Liver (tissue), 9 donors: ENCODE measurements around the gene BCORL1. TPM values are rescaled to one million over a fixed set of nuclear protein-coding genes. Genes with fewer than 3 reads are reported as not detected.

ENCODE experiments used
- DNase-seq: peaks from one replicate; pipeline ENCODE4 v3.0.0-alpha.2; 2017; ENCODE audit warnings: low spot score
- H3K27ac ChIP-seq, 2 donors: one replicate each; pipeline ENCODE4 v1.7.0; 2013; ENCODE audit warnings: inconsistent platforms in 2 of 2, low read length in 2 of 2, control low read depth in 1 of 2, low read depth in 1 of 2, mild to moderate bottlenecking in 1 of 2
- H3K27me3 ChIP-seq, 4 donors: one replicate each; pipeline versions ENCODE4 v1.6.1 to v1.7.0; 2013; ENCODE audit warnings: low read length in 3 of 4, inconsistent platforms in 1 of 4, mild to moderate bottlenecking in 1 of 4, moderate library complexity in 1 of 4; ENCODE audit not compliant: control insufficient read depth in 4 of 4, insufficient read depth in 4 of 4
- H3K36me3 ChIP-seq, 4 donors: one replicate each; pipeline versions ENCODE4 v1.6.1 to v1.7.0; 2013; ENCODE audit warnings: low read length in 3 of 4, mild to moderate bottlenecking in 3 of 4, low read depth in 1 of 4, moderate library complexity in 1 of 4; ENCODE audit not compliant: control insufficient read depth in 4 of 4, insufficient read depth in 3 of 4
- H3K4me1 ChIP-seq, 4 donors: one replicate each; pipeline versions ENCODE4 v1.6.1 to v1.7.0; 2013; ENCODE audit warnings: low read length in 3 of 4, mild to moderate bottlenecking in 3 of 4, moderate library complexity in 1 of 4; ENCODE audit not compliant: control insufficient read depth in 4 of 4, insufficient read depth in 4 of 4
- H3K4me3 ChIP-seq, 3 donors: one replicate each; pipeline versions ENCODE4 v1.6.1 to v1.7.0; 2013; ENCODE audit warnings: low read length in 3 of 3, control low read depth in 1 of 3, low read depth in 1 of 3, mild to moderate bottlenecking in 1 of 3
- H3K9ac ChIP-seq, 2 donors: one replicate each; pipeline ENCODE4 v1.7.0; 2013; ENCODE audit warnings: low read length in 2 of 2, mild to moderate bottlenecking in 2 of 2, moderate library complexity in 2 of 2, control low read depth in 1 of 2, low read depth in 1 of 2
- H3K9me3 ChIP-seq, 4 donors: one replicate each; pipeline versions ENCODE4 v1.6.1 to v1.7.0; 2013; ENCODE audit warnings: low read length in 3 of 4; ENCODE audit not compliant: control insufficient read depth in 4 of 4
- ATF3 ChIP-seq: IDR thresholded peaks from 2 replicates; pipeline ENCODE4 v1.6.1; 2016; ENCODE audit warnings: antibody characterized with exemption
- CTCF ChIP-seq: fragments of 150-350 bp; IDR thresholded peaks from 2 replicates; pipeline ENCODE4 v1.5.1; 2017; ENCODE audit warnings: improper control_type of control experiment, low read depth, low read length; ENCODE audit not compliant: missing input control
- EGR1 ChIP-seq, 2 donors: IDR thresholded peaks; 2 replicates each; pipeline ENCODE4 v1.6.1; 2016 to 2018; ENCODE audit warnings: antibody characterized with exemption in 2 of 2, low read depth in 2 of 2
- FOXA1 ChIP-seq: IDR thresholded peaks from 2 replicates; pipeline ENCODE4 v1.6.1; 2016; ENCODE audit warnings: antibody characterized with exemption
- FOXA2 ChIP-seq: IDR thresholded peaks from 2 replicates; pipeline ENCODE4 v1.6.1; 2016; ENCODE audit warnings: antibody characterized with exemption
- GABPA ChIP-seq, 2 donors: IDR thresholded peaks in 1 of 2; conservative IDR thresholded peaks in 1 of 2; 2 replicates each; pipeline ENCODE4 v1.6.1; 2016; ENCODE audit warnings: antibody characterized with exemption in 2 of 2, mild to moderate bottlenecking in 1 of 2, moderate library complexity in 1 of 2
- HNF4G ChIP-seq: IDR thresholded peaks from 2 replicates; pipeline ENCODE4 v1.6.1; 2016; ENCODE audit warnings: antibody characterized with exemption
- JUND ChIP-seq, 2 donors: IDR thresholded peaks; 2 replicates each; pipeline ENCODE4 v1.6.1; 2016; ENCODE audit warnings: antibody characterized with exemption in 2 of 2
- MAX ChIP-seq: IDR thresholded peaks from 2 replicates; pipeline ENCODE4 v1.6.1; 2016; ENCODE audit warnings: antibody characterized with exemption
- NR2F2 ChIP-seq: IDR thresholded peaks from 2 replicates; pipeline ENCODE4 v1.6.1; 2016; ENCODE audit warnings: antibody characterized with exemption
- RXRA ChIP-seq, 2 donors: IDR thresholded peaks; 2 replicates each; pipeline ENCODE4 v1.6.1; 2017 to 2018; ENCODE audit warnings: antibody characterized with exemption in 2 of 2, mild to moderate bottlenecking in 1 of 2
- SP1 ChIP-seq: IDR thresholded peaks from 2 replicates; pipeline ENCODE4 v1.6.1; 2018; ENCODE audit warnings: antibody characterized with exemption, mild to moderate bottlenecking
- TAF1 ChIP-seq: conservative IDR thresholded peaks from 2 replicates; pipeline ENCODE4 v1.6.1; 2016; ENCODE audit warnings: antibody characterized with exemption, mild to moderate bottlenecking
- YY1 ChIP-seq: IDR thresholded peaks from 2 replicates; pipeline ENCODE4 v1.6.1; 2016; ENCODE audit warnings: antibody characterized with exemption, mild to moderate bottlenecking
- ZBTB33 ChIP-seq: IDR thresholded peaks from 2 replicates; pipeline ENCODE4 v1.6.1; 2016; ENCODE audit warnings: antibody characterized with exemption
- WGBS: extraction: QIAGEN DNeasy Blood & Tissue Kit; methylation state at CpG from one replicate; pipeline ENCODE4 v1.1.7; 2013; 5-methylcytosine and 5-hydroxymethylcytosine counted together
- polyA plus RNA-seq, 2 donors: library from polyadenylated mRNA; stranded (reverse) in 1 of 2; unstranded in 1 of 2; fragments of 200-250 nt in 1 of 2; fragments of >200 nt in 1 of 2; fragmentation: Nextera tagmentation in 1 of 2; extraction: Ambion mirVana in 1 of 2; gene quantifications; one replicate each; pipeline versions ENCODE4 v1.2.1 to v1.2.3, GENCODE V29; 2013 to 2015
- total RNA-seq, 2 donors: library from RNA; depleted of rRNA; stranded (reverse); fragments of >200 nt; gene quantifications; one replicate each; pipeline ENCODE4 v1.2.3, GENCODE V29; 2014
- donor health status: healthy.
- donor health status: healthy.
- donor health status: healthy.
- donor health status: healthy.
- donor health status: healthy.

The BCORL1 gene
- total and polyA plus RNA-seq, 4 donors, result 1.7 to 5.3 (median 2.1) TPM

GRCh38 chrX:130080791-130081367, 98.4 kb downstream of the BCORL1 start:
- no peak for TF ChIP-seq GABPA (IDR thresholded peaks at IDR 0.05 in 1 of 2, conservative IDR thresholded peaks at IDR 0.05 in 1 of 2)
- no peak for TF ChIP-seq JUND (IDR thresholded peaks at IDR 0.05)
- no peak for TF ChIP-seq NR2F2
- TF ChIP-seq SP1, result no peak
- no peak for TF ChIP-seq FOXA2
- no peak for TF ChIP-seq HNF4G
- TF ChIP-seq ATF3, result no peak
- TF ChIP-seq EGR1 (IDR thresholded peaks at IDR 0.05; ENCODE audit: low read depth in 2 of 2), result no peak
- TF ChIP-seq FOXA1, result no peak
- TF ChIP-seq TAF1, result no peak
- no peak for TF ChIP-seq CTCF
- TF ChIP-seq MAX, result no peak
- TF ChIP-seq RXRA (IDR thresholded peaks at IDR 0.05), result no peak
- Histone ChIP-seq H3K9me3 (no peaks in the 10 kb centered on the region), H3K4me3 (no peak overlapping the region), H3K36me3 (no peaks in the 10 kb centered on the region), H3K27me3 (peaks cover 0 to 2% (median 0%) of the 10 kb centered on the region in 4 donors), H3K4me1 (peaks cover 0 to 6% (median 0%) of the 10 kb centered on the region in 4 donors), H3K9ac (no peak overlapping the region), H3K27ac (no peak overlapping the region)
- 89% methylated on average over 7 of the region's 7 CpGs for WGBS
- no peak for DNase-seq

- peaks cover 0 to 6% (median 0%) of the 10 kb centered on the region in 4 donors for H3K4me1 ChIP-seq
- H3K9me3 ChIP-seq, result no peaks in the 10 kb centered on the region
- H3K9ac ChIP-seq, result no peak overlapping the region
- DNase-seq, result no peak
- H3K27me3 ChIP-seq, result peaks cover 0 to 2% (median 0%) of the 10 kb centered on the region in 4 donors
- H3K36me3 ChIP-seq, result no peaks in the 10 kb centered on the region
- TF ChIP-seq RXRA (IDR thresholded peaks at IDR 0.05) (no peak), ATF3 (no peak), JUND (IDR thresholded peaks at IDR 0.05) (no peak), CTCF (no peak), GABPA (IDR thresholded peaks at IDR 0.05 in 1 of 2, conservative IDR thresholded peaks at IDR 0.05 in 1 of 2) (no peak), FOXA2 (no peak), YY1 (no peak), TAF1 (no peak), ZBTB33 (no peak), NR2F2 (no peak)
- WGBS, result 53% methylated on average over 12 of the region's 12 CpGs
- H3K27ac ChIP-seq, result peak overlapping the region in 1 of 2 donors; percentile 1
- no peak overlapping the region for H3K4me3 ChIP-seq
Measured at GRCh38 chrX:130081421-130082045, 99.1 kb downstream of the BCORL1 start.
